ENCODE measurements around the gene HLF. TPM values are rescaled to one million over a fixed set of nuclear protein-coding genes. Genes with fewer than 3 reads are reported as not detected.

HLF gene
- total RNA-seq, 1 experiment from 2014 or later: not detected

GRCh38 chr17:55271958-55272710 is 7.4 kb downstream of the HLF start:
- TF ChIP-seq EZH2 (IDR thresholded peaks at IDR 0.05; ENCODE audit: low read depth) (no peak), CTCF (conservative IDR thresholded peaks at IDR 0.05) (no peak)
- H3K9me3 ChIP-seq (ENCODE audit: insufficient read depth, low read depth): no peaks in the 10 kb centered on the region
- H3K4me2 ChIP-seq: no peak overlapping the region
- H3K27ac ChIP-seq: no peak overlapping the region
- BruUV-seq (replicated peaks): no TSS peak
- peaks cover 8% of the 10 kb centered on the region; the same call in 1 of the 2 replicates for H3K4me1 ChIP-seq (replicated peaks; ENCODE audit: insufficient read depth)
- H4K20me1 ChIP-seq (ENCODE audit: insufficient read depth): no peaks in the 10 kb centered on the region
- no peak for DNase-seq
- H3K36me3 ChIP-seq (ENCODE audit: low read depth): no peaks in the 10 kb centered on the region
- intact Hi-C loops (cut with micrococcal nuclease; ENCODE audit: unreplicated experiment): no loop called here
- ChIA-PET POLR2A (ENCODE audit: unreplicated experiment) (no interaction called here), CTCF (no interaction called here)
- 0 out of 2 replicates have a peak, but pooled peaks cover 5% of the 10 kb centered on the region for H3F3A ChIP-seq (ENCODE audit: insufficient read depth, low read depth)
- H2AFZ ChIP-seq: no peak overlapping the region
- H3K4me3 ChIP-seq: no peak overlapping the region
- no peaks in the 10 kb centered on the region for H3K9me2 ChIP-seq (ENCODE audit: insufficient read depth)
- H3K79me2 ChIP-seq (ENCODE audit: low read depth): no peaks in the 10 kb centered on the region
- H3K27me3 ChIP-seq (ENCODE audit: insufficient read depth, low read depth): peaks cover 17% of the 10 kb centered on the region

GRCh38 chr17:55272711-55273578 is 8.2 kb downstream of the HLF start:
- no peaks in the 10 kb centered on the region for H3K9me2 ChIP-seq (ENCODE audit: insufficient read depth)
- DNase-seq: no peak
- no peak overlapping the region for H3K4me3 ChIP-seq
- H3K27me3 ChIP-seq (ENCODE audit: insufficient read depth, low read depth): peaks cover 14% of the 10 kb centered on the region
- BruUV-seq (replicated peaks): no TSS peak
- 0 out of 2 replicates have a peak, but pooled peaks cover 5% of the 10 kb centered on the region for H3F3A ChIP-seq (ENCODE audit: insufficient read depth, low read depth)
- POLR2A ChIA-PET (ENCODE audit: unreplicated experiment): no interaction called here
- no peaks in the 10 kb centered on the region for H3K36me3 ChIP-seq (ENCODE audit: low read depth)
- H4K20me1 ChIP-seq (ENCODE audit: insufficient read depth): no peaks in the 10 kb centered on the region
- CTCF ChIA-PET: no interaction called here
- no peak overlapping the region for H3K4me2 ChIP-seq
- no peaks in the 10 kb centered on the region for H3K79me2 ChIP-seq (ENCODE audit: low read depth)
- H3K4me1 ChIP-seq (replicated peaks; ENCODE audit: insufficient read depth): peaks cover 8% of the 10 kb centered on the region; the same call in 1 of the 2 replicates
- H2AFZ ChIP-seq: no peak overlapping the region
- no peaks in the 10 kb centered on the region for H3K9me3 ChIP-seq (ENCODE audit: insufficient read depth, low read depth)
- TF ChIP-seq CTCF (conservative IDR thresholded peaks at IDR 0.05) (no peak), EZH2 (IDR thresholded peaks at IDR 0.05; ENCODE audit: low read depth) (no peak)
- no peak overlapping the region for H3K27ac ChIP-seq
- intact Hi-C loops (cut with micrococcal nuclease; ENCODE audit: unreplicated experiment): no loop called here

GRCh38 chr17:55273579-55274354 is 9.0 kb downstream of the HLF start:
- Histone ChIP-seq H4K20me1 (ENCODE audit: insufficient read depth) (no peaks in the 10 kb centered on the region), H2AFZ (no peak overlapping the region), H3K27ac (no peak overlapping the region), H3K36me3 (ENCODE audit: low read depth) (no peaks in the 10 kb centered on the region), H3K9me2 (ENCODE audit: insufficient read depth) (no peaks in the 10 kb centered on the region), H3K4me1 (replicated peaks; ENCODE audit: insufficient read depth) (peaks cover 8% of the 10 kb centered on the region; the same call in 1 of the 2 replicates), H3K4me3 (no peak overlapping the region), H3K4me2 (peak overlapping the region; percentile 6; the same call in 1 of the 2 replicates), H3K79me2 (ENCODE audit: low read depth) (no peaks in the 10 kb centered on the region), H3F3A (ENCODE audit: insufficient read depth, low read depth) (0 out of 2 replicates have a peak, but pooled peaks cover 5% of the 10 kb centered on the region), H3K27me3 (ENCODE audit: insufficient read depth, low read depth) (peaks cover 10% of the 10 kb centered on the region), H3K9me3 (ENCODE audit: insufficient read depth, low read depth) (no peaks in the 10 kb centered on the region)
- TF ChIP-seq EZH2 (IDR thresholded peaks at IDR 0.05; ENCODE audit: low read depth): no peak
- TF ChIP-seq CTCF (conservative IDR thresholded peaks at IDR 0.05): no peak
- CTCF ChIA-PET: no interaction called here
- POLR2A ChIA-PET (ENCODE audit: unreplicated experiment): no interaction called here
- no TSS peak for BruUV-seq (replicated peaks)
- no peak for DNase-seq
- intact Hi-C loops (cut with micrococcal nuclease; ENCODE audit: unreplicated experiment): no loop called here

Data from PC-9 (cell line).